ENCODE measurements around the gene JMJD6.

DNA sequence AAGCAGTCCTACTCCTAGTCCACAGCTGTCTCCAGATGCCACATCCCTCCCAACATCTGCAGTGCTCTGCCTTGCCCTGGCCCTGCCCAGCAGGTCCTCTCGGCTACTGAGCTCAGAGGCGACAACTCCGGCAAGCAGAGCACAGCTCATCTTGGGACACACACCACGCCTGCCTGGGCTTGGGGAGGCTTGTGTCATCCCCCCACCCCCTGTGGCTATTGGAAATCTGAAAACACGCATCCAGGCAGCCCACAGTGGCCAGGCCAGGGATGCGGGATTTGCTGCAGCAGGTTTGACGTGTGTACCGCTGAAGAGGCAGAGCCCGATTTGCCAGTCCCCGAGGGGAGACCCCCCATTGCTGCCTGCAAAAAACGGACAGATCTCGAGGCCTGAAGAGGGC, 41.0 kb downstream of the JMJD6 start:
- TF ChIP-seq EZH2 (IDR thresholded peaks at IDR 0.05; ENCODE audit: borderline replicate concordance, low read length), result no peak
- TF ChIP-seq, protein P1, sequence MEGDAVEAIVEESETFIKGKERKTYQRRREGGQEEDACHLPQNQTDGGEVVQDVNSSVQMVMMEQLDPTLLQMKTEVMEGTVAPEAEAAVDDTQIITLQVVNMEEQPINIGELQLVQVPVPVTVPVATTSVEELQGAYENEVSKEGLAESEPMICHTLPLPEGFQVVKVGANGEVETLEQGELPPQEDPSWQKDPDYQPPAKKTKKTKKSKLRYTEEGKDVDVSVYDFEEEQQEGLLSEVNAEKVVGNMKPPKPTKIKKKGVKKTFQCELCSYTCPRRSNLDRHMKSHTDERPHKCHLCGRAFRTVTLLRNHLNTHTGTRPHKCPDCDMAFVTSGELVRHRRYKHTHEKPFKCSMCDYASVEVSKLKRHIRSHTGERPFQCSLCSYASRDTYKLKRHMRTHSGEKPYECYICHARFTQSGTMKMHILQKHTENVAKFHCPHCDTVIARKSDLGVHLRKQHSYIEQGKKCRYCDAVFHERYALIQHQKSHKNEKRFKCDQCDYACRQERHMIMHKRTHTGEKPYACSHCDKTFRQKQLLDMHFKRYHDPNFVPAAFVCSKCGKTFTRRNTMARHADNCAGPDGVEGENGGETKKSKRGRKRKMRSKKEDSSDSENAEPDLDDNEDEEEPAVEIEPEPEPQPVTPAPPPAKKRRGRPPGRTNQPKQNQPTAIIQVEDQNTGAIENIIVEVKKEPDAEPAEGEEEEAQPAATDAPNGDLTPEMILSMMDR (conservative IDR thresholded peaks at IDR 0.05 in 1 of 2, IDR thresholded peaks at IDR 0.05 in 1 of 2; ENCODE audit: extremely low read depth in 1 of 2, insufficient read depth in 1 of 2, low read depth in 1 of 2, low read length in 2 of 2), result no peak
